Stimulated activated CD4-positive, alpha-beta T cell treated with anti-CD3 and anti-CD28 coated beads, Interleukin-2, amount 100 ng/mL, for 24 hours (primary cell): ENCODE data around the gene SDF4.

Experiments
- DNase-seq, 2 donors: peaks; one replicate each; pipeline ENCODE4 v3.0.0-alpha.2; 2020

Gene SDF4, protein sequence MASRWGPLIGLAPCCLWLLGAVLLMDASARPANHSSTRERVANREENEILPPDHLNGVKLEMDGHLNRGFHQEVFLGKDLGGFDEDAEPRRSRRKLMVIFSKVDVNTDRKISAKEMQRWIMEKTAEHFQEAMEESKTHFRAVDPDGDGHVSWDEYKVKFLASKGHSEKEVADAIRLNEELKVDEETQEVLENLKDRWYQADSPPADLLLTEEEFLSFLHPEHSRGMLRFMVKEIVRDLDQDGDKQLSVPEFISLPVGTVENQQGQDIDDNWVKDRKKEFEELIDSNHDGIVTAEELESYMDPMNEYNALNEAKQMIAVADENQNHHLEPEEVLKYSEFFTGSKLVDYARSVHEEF

DNA sequence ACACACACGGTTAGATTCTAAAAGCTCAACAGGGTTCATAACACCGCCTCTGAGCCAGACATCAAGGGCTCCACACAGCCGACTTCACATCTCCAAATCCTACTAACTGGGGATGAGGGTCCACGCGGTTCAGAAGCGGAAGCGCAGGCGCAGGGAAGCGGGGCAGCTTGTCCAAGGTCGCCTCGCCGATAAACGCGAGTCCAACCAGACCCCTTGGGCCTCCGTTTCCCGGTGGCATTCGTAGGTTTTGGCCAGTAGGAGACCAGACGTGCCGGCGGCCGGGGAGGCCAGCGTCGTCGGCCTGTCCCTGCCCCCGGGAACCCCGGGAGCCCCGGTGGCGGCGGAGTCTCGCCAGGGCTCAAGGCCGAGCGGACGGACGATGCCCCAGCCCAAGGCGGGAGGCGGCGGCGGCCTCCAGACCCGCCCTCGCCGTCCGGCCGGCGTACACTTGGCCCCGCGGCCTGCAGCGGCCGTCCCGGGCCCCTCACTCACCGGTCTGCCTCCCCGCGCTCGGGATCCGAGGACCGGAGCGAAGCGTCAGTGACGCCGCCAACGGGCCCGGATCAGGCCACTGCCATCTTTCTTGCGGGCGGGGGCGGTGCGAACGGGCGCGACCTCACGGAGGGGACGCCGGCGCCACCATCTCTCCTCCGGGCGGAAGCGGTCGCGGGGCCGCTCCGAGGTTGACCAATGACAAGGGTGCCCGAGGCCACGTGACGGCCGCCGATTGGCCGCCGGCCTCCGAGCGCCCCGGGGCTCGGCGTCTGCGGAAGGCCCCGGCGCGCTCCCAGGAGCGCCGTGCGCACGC lies at the start of gene SDF4:
TSS of gene SDF4 (minus strand) at position 602 of the 808 bp plus-strand sequence. CDS start 3,229 bp downstream, outside the sequence.
- peak; percentile 96 to 97 for DNase-seq

DNA sequence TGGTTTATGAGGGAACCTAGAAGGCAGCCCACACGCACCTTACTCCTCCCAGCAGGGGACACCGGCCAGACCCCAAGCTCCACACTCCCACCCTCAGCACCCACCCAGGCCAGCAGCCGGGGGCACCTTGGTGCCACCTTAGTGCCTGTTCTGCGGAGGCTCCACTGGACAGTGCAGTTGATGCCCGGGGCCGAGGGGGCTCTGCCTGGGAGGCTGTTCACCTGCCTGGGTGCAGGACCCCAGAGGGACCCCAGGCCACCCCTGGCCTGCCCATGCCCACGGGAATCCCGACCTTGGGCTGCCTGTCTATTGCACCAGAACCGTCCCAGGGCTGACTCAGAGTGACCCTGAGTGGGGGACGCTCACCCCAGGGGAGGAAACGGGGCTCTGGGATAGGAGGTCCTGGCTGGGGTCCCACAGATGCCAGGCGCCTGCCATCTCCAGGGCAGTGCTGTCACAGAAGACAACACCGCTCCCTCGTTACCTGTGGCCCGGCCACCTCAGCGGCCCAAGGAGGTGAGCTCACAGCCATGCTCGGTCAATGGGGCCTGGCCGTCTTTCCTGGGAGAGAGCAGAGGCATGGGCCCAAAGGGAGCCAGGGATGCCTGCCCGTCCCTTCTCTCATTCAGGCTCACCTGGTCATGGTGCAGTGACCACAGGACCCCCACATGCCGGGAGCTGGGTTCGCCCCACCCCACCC lies 49.1 kb upstream of the SDF4 start:
- DNase-seq = no peak

DNA sequence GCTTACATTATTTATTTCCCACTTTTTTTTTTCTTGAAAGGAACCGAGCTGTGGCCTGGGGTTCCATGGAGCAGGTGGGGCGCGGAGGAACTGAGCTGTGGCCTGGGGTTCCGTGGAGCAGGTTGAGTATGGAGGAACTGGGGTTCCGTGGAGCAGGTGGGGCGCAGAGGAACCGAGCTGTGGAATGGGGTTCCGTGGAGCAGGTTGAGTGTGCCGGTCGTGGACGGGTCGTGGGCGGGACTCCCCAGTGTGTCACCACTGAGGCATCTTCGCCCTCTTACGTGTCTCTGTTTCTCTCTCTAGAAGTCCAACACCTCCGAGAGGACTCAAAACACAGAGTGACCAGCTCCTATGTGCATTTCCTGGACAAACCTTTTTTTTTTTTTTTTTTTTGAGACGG lies 47.2 kb upstream of the SDF4 start:
- no peak for DNase-seq

DNA sequence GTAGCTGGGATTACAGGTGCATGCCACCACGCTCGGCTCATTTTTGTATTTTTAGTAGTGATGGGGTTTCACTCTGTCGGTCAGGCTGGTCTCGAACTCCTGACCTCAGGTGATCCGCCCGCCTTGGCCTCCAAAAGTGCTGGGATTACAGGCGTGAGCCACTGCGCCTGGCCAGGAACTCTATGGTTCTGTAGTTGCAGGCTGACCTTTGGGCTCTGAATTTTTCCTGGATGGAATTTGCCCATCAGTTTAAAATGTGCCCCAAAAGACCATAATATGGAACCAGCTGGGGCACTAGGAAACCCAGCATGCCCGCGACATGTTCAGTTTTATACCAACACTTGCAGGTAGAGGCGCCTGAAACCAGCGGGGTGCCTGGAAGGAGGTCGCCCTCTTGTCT lies 46.8 kb upstream of the SDF4 start:
- no peak for DNase-seq

DNA sequence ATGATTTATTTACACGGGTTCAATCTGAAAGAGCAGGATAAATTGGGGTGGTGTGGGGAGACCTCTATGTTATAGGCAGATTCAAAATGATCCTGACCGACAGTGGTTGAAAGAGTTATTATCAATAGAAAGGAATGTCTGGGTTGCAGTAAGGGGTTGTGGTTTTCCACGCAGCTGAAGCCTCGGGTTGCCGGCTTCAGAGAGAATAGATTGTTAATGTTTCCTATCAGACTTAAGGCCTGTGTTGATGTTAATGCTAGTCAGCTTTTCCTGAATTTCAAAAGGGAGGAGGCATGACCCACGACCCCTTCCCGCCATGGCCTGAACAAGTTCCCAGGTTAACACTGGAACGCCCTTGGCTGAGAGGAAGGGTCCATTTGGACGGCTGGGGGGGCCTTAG lies 44.0 kb upstream of the SDF4 start:
- no peak for DNase-seq

DNA sequence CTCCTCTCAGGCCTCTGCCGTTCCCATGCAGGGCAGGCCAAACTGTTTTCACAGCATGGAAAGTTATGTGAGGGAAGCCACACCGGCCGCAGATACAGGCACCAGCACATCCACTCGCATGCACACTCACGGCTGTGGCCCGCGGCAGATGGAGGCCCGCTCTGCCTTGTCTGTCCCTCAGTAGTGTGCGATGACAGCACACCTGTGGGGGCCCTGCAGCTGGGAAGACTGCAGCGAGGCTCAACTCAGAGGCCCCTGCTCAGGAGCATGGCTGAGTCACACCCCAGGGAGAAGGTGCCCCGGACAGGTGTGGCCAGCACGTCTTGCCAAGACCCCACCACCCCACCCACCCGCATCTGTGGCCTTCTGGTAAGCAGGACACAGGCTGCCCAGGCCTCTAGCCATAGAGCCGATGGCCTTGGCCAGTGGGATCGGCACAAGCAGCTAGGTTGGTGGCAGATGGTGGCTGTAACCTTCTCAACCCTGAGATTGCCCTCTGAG lies 43.2 kb upstream of the SDF4 start:
- DNase-seq = no peak

DNA sequence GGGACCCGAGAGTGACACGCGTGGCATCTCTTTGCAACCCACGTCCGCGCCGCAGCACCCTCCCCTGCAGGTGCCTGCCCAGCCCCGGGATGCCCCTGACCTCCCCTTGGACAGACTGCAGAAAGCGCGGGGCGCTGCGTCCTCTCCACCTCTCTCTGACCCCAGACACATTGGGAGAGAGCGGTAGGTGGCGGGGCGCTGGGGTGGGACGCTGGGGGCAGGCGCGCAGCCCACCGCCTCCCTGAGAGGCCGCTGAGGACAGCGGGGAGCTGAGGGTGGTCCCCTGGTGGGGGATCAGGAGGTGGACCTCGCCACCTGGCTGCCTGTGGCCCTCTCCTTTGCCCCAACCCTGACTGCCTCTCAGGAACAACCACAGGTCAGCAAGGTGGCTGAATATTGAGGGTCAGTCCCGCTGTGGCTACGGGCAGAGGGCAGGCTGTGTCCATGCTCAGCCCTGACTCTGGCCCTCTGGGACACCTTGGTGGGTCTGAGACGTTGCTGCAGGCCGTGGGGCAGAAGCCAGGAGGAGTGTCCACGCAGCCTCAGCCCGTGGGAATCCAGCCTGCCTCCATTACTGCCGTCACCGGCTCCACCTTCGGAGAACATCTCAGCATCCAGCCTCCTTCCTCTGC lies 42.6 kb upstream of the SDF4 start:
- no peak for DNase-seq

DNA sequence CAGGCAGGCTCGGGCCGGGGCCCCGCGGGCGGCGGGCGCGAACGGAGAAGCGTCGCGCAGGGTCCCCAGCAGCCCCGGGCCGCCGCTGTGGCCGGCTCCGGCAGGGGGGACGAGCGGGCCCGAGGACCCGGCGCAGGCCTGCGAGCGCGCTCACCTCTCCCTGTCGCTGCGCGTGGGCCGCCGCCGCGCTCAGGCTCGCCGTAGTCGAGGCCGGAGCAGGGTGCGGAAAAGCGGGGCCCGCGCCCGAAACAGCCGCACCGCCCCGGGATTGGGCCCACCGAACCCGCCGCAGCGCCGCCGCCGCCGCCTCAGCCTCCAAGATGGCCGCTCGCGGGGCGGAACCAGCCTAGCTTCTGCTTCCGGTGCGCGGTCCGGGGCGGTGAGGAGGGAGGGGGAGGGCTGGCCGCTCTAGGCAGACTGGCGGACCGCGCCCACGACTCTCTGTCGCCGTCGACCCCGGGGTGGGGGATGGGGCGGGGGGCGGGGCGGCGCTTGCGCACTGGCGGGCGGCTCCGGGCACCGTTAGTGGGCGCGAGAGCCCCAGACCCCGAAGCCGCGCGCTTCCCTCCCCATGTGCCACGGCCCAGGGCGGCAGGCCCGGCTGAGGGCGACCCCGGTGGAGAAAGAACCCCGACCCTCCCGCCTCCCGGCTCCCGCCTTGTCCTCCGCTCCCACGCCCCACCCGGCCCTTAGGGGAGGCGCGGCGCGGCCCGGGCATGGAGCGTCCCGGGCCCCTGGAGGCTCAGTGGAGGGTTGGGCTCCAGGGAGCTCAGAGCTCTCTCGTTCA lies 41.9 kb upstream of the SDF4 start, which contains the start of gene UBE2J2:
TSS of gene UBE2J2 (minus strand) at position 343 of the 787 bp plus-strand sequence. CDS start 5,862 bp downstream, outside the sequence.
- peak; percentile 95 for DNase-seq

DNA sequence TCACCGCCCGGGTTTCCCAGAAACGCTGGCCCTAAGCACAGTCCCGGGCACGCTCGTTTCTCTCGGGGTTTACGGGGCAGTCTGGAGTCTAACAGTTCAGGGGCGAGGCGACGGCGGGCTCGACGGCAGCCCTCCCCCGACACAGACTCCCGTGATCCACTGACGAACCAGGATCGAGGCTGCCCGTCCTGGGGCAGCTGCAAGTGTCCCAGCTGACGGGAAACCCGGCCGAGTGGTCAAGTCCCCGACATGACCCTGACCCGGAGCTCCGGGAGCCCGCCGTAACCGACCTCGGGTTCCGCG lies 41.4 kb upstream of the SDF4 start:
- no peak for DNase-seq

DNA sequence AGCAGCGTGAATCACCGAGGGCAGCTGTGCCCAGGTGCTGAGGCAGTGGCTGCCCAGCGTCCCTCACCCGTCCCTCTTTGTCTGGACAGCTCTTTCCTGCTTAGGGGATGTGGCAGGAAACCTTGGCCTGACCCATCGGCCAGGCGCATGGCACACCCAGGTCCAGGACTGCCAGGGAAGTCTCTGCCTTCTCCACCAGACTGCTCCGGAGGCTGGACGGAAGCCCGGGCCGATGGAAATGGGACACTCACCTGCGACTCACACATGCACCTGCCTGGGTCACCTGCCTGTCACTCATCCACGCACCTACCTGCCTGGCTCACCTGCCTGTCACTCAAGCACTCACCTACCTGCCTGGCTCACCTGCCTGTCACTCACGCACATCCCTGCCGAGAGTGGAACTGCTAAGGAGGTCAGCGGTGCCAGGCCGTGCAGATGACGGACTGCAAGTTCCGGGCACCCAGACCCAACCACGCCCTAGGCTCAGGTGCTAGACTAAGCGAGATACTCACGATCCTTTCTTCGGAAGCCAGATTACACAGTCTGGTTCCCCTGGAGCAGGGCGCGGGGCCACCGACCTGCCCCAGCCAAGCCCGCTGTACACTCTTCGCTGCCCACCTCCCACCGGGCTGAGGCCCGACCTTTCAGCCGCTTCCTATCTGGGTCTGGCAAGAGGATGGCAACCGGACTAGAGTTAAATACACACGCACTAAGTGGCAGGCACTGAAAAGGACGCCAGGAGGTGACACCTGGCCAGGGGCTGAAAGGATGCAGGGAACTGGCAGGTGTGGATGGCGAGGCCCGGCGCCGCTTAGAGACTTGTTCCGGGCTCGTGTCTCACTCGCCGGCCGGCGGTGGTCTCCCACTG lies 40.8 kb upstream of the SDF4 start:
- no peak for DNase-seq

DNA sequence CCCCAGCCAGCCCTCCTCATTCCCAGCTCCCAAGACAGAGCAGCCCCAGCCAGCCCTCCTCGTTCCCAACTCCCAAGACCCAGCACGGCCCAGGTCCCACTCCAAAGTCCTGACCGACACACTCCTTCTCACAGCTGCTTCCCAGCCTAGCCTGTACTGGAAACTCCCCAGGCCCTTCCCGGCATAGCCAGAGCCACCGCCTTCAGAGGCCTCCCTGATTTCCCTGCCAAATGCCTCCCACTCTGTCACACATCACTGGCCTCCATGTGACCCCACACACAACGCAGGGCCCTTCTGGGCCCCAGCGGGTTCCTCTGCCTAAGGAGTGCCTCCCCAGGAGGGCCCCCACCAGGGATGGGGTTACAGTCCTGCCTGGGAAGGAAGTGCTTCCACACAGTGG lies 39.0 kb upstream of the SDF4 start:
- no peak for DNase-seq

DNA sequence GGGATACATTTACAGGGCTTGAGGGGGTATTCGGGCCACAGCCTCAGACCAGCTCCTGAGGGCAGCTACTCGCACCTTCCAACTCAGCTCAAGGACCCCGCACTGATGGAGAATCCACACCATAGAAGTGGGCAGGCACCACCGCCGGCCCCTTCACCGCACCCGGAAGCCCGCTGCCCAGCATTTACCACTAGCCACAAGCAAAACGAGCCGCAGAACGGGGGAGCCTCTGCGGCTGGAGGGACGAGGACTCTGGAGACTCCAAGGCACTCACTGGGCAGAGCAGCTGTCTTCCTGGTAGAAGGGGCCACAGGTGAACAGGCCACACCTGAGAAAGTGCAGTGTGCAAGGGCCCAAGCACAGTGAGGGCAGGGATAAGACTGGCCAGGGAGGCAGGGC lies 36.5 kb upstream of the SDF4 start:
- no peak for DNase-seq

DNA sequence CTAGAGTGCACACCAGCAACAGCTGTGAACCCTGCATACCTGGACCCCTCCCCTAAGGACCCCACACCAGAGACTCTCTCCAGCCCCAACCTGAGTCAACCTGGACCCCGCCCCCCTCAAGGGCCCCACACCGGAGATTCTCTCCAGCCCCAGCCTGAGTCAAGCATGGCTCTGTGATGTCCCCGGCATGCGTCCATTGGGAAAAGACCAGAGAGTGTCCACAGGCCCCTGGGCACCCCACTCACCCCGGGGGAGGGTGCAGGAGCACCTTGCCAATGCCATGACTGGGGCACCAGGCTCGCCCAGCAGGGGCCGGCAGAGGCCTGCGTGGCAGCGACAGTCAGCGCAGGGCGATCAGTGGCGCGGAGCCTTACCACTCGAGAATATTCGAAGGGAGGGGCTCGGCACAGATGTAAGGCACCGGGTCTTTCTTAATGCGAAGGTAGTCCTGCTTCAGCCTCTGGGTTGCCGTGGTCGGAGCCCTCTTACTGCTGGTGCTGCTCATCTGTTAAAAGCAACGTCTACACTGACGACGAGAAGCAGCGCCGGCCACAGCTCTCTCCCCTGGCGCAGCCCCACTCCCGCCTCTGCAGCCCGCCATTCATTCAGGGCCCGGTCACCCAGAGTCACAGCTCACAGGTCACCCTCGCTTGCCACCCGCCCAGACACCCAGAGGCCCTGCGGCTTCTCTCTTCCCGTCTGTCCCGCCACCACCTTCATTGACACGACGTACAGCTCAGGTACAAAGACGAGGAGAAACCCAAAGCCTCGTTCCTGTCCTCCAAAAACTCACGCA lies 35.9 kb upstream of the SDF4 start:
- no peak for DNase-seq

DNA sequence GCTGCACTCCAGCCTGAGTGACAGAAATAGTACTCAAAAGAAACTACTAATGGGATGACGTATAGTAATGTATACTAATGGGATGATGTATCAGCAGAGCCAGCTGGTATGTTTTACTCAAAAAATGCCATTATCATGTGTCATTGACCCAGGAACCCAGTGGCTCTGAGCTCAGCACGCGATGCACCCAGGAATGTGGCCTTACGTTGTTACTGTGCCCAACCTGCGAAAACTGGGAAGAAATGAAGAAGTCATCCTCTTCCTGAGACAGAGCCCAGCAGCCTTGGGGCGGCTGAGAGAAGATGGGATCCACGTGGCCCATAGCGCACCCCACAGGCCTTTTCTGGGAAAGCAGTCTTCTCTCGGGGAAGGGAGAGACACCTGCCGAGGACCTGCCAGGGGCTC lies 33.1 kb upstream of the SDF4 start:
- no peak for DNase-seq

DNA sequence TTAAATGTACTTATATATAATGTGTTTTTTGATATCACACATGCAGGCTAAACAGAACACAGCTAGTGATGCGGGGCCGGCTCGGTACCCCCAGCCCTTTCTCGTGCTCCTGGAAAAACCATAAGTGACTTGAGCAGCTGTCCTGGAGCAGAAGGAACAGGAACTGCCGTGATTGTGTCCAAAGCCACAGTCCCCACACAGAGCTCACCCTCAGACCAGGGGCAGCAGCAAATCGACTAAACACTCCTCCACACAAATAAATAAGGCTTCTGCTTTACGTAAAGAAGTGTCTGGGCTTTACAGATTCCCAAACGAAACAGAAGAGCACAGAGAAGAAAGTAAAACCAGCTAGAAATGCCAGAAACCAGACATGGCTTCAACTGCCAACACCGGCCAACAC lies 32.2 kb upstream of the SDF4 start:
- no peak for DNase-seq

DNA sequence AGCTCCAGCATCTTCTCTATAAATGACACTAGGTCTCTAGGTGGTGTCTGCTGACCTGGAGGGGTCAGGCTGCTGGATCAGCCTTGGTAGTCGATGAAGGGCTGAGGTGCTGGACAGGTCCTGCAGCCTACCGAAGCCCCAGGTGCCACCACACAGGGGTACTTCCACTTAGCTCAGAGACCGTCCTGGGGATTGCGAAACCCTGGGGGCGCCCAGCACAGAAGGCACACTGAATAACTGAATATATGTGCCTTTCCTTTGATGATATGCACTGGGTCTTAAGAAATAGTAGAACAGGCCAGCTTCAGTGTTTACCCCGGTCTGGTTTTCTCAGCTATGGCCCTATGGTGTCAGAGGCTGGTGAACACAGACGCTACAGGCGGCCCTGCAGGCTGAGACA lies 31.0 kb upstream of the SDF4 start:
- no peak for DNase-seq

DNA sequence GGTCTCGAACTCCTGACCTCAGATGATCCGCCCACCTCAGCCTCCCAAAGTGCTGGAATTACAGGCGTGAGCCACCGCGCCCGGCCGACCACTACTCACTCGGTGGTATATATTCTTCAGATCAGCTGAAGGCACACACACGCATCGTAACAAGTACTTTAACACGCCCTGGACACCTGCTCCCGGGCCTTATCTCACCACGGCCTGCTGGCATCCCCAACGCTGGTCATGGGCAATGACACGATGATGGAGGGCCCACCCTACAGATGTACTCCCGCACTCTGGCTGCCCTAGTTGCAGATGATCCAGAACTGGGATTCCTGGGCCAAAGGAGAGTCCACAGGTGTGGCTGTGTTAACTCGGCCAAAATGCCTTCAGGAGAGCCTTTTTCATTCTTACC lies 30.3 kb upstream of the SDF4 start:
- DNase-seq = no peak

DNA sequence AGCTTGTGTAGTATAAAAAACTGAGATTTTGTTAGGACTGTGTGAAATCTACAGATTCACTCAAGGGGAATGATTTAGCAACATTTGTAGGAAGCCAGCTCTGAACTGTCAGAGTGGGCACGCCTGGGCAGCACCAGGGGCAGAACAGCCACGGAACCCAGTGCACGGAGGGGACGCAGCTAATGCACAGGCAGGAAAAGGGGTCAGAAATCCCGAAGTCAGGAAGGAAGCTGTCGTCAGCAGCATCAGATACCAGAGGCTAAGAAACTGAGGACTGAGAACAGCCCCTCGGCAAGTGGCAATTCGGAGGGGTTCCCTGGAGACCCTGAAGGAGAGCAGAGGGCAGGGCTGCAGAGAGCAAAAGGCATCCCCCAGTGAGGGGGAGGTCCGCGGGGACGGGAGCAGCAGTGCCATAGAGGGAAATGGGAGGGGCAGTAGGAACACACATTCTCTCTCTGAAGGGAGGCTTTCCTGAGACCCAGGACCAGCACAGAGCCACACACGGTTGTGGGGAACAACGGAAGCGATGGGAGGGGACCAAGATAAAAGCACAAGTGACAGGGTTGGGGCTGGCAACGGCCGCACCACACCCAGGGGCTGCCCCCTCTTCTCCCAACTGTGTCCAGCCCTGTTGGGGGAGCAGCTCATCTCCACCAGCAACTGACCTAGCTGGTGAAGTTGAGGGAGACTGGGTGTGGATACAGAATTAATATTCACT lies 29.2 kb upstream of the SDF4 start:
- DNase-seq = no peak

DNA sequence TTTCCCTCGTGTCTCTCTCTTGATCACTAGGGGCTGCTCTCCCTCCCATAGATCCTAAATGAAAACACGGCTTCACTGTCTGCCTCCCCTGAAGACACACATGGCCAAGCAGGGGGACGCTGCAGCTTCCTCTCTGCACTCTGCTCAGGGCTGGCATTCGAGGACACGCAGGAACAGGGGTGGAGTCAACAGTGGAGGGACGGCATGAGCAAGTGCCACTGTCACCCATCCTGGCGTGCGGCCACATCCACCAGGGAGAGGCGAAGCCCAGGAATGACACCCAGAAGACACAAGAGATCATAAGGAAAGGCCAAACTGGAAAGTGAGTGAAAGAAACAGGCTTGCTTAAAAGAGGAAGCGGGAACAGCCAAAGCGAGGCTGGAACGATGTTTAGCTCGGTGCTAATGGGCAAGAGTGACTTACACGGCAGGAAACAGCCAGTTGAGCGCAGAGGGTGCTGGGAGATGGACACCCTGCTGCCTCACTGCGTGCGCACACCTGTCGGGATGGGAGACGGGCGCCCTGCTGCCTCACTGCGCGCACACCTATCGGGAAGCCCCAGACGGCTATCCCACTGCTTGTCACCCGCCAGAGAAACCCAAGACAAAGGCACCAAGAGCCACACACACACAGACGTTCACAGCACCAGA lies 28.3 kb upstream of the SDF4 start:
- no peak for DNase-seq
